Coronary artery (tissue), 2 donors: ENCODE results near the gene CDH13.

Experiments
- DNase-seq: peaks from one replicate; pipeline ENCODE4 v3.0.0-alpha.2; 2017; ENCODE audit warnings: low spot score
- H3K27ac ChIP-seq, 2 donors: fragments of 200-600 bp; sonication (generic); one replicate each; pipeline ENCODE4 v1.5.1; 2016 to 2019
- H3K4me3 ChIP-seq: fragments of 200-600 bp; sonication (generic); 2 replicates; pipeline ENCODE4 v1.5.1; 2016; ENCODE audit warnings: mild to moderate bottlenecking, moderate library complexity
- TF ChIP-seq, protein P1 (sequence below): fragments of 200-600 bp; sonication (generic); IDR thresholded peaks from one replicate; pipeline ENCODE4 v1.5.1; 2019; ENCODE audit warnings: antibody characterized with exemption

The CDH13 gene

GRCh38 chr16:83826146-83826913, 1199.6 kb downstream of the CDH13 start:
- DNase-seq, result peak; percentile 86
- TF ChIP-seq, protein P1, sequence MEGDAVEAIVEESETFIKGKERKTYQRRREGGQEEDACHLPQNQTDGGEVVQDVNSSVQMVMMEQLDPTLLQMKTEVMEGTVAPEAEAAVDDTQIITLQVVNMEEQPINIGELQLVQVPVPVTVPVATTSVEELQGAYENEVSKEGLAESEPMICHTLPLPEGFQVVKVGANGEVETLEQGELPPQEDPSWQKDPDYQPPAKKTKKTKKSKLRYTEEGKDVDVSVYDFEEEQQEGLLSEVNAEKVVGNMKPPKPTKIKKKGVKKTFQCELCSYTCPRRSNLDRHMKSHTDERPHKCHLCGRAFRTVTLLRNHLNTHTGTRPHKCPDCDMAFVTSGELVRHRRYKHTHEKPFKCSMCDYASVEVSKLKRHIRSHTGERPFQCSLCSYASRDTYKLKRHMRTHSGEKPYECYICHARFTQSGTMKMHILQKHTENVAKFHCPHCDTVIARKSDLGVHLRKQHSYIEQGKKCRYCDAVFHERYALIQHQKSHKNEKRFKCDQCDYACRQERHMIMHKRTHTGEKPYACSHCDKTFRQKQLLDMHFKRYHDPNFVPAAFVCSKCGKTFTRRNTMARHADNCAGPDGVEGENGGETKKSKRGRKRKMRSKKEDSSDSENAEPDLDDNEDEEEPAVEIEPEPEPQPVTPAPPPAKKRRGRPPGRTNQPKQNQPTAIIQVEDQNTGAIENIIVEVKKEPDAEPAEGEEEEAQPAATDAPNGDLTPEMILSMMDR, result peak; percentile 87
- no peak overlapping the region for H3K27ac ChIP-seq
- H3K4me3 ChIP-seq, result no peak overlapping the region

DNA sequence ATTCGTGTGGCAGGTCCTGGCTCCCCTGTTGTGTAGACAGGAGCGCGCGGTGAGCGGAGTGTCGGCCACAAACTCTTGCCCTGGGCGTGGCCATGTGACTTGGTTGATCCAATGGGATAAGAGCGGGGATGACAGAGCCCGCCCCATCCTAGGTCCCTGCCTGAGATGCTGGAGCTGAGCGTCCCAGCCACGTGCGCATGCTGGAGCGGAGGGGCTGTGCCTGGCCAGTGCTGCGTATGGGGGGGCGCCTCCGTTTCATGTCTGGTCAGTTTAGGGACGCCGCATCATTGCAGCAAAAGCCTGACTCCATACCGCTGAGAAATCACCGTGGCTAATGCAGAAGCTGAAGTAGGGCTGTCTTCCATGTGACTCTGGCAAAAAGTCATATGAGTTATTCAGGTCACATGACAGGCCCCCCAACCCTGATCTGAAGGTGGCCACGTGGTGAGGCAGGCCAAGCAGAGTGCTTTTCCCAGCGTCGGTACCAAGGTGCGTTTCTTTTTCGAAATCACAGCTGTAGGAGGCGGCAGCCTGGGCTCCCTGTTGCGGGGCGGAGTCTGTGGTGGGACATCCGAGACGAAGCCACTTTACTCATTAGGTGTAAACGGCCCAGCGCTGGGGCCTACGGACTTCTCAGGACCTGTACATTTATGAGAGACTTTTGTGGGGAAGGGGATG, 1203.5 kb downstream of the CDH13 start:
- H3K27ac ChIP-seq, result no peak overlapping the region
- no peak overlapping the region for H3K4me3 ChIP-seq
- TF ChIP-seq, protein P1, result no peak
- DNase-seq, result no peak

- DNase-seq, result no peak
- TF ChIP-seq, protein P1, result no peak
- no peak overlapping the region for H3K27ac ChIP-seq
- H3K4me3 ChIP-seq, result no peak overlapping the region
Measured at GRCh38 chr16:83830769-83831455, 1204.1 kb downstream of the CDH13 start.

DNA sequence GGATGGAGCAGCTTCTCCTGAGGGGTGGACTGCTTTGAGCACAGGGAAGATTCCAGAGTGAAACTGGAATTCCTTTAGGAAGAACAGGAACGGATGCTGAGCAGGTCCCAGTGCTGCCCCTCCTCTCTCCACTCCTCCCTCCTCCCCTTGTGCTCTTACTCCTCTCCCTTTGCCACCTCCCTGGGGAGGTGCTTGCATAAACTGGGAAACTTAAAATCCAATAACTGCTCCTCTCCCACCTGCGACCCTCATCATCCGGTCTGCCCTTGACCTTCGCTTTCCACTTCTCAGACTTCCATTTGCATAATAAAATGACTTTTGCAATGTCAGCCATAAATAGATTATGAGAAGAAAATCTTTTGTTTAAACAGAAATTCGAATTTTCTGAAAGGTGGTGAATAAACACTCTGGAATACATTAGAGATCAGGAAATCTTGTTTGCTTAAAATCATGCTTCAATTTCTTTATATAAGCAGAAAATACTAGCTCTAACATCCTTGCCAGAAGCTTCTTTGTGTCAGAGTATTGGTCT, 1204.8 kb downstream of the CDH13 start:
- Histone ChIP-seq H3K4me3 (no peak overlapping the region), H3K27ac (no peak overlapping the region)
- TF ChIP-seq, protein P1, result no peak
- DNase-seq, result no peak

DNA sequence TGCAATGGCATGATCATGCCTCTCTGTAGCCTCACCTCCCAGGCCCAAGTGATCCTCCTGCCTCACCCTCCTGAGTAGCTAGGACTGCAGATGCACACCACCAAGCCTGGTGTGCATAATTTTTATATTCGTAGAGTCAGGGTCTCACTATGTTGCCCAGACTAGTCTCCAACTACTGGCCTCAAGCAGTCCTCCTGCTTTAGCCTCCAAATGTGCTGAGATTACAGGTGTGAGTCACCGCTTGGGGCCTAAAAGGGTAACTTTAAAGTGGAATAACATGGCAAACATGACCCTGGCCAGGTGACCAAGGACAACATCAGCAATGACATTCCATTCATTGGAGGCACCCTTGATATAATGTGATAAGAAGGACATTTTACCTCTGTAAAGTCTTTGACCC, 1207.2 kb downstream of the CDH13 start:
- TF ChIP-seq, protein P1, result no peak
- DNase-seq, result no peak
- no peak overlapping the region for H3K4me3 ChIP-seq

GRCh38 chr16:83835586-83836566, 1209.1 kb downstream of the CDH13 start:
- TF ChIP-seq, protein P1, result no peak
- H3K4me3 ChIP-seq, result no peak overlapping the region
- DNase-seq, result no peak
- no peak overlapping the region for H3K27ac ChIP-seq

More for the DNA sequence above, 1207.2 kb downstream of the CDH13 start:
- no peak overlapping the region for H3K27ac ChIP-seq
